IPS DF 6.9 (cell line): ENCODE results near the gene HENMT1.

ENCODE experiments used
- DNase-seq: peaks from one replicate; pipeline ENCODE4 v3.0.0-alpha.2; 2013; ENCODE audit warnings: low read depth, low spot score
- H3K27ac ChIP-seq: one replicate; pipeline ENCODE4 v1.5.1; 2013; ENCODE audit warnings: low read length, control low read depth
- H3K27me3 ChIP-seq: 2 replicates; pipeline ENCODE4 v1.6.1; 2013; ENCODE audit warnings: mild to moderate bottlenecking, low read length; ENCODE audit not compliant: control insufficient read depth, insufficient read depth
- H3K36me3 ChIP-seq: 2 replicates; pipeline ENCODE4 v1.6.1; 2013; ENCODE audit warnings: low read length; ENCODE audit not compliant: control insufficient read depth, insufficient read depth
- H3K4me1 ChIP-seq: 2 replicates; pipeline ENCODE4 v1.6.1; 2013; ENCODE audit warnings: low read length; ENCODE audit not compliant: control insufficient read depth, insufficient read depth
- H3K4me3 ChIP-seq: 2 replicates; pipeline ENCODE4 v1.5.1; 2013; ENCODE audit warnings: mild to moderate bottlenecking, low read length
- H3K9me3 ChIP-seq: 2 replicates; pipeline ENCODE4 v1.6.1; 2013; ENCODE audit warnings: low read length, inconsistent platforms; ENCODE audit not compliant: control insufficient read depth, insufficient read depth
- WGBS: extraction: QIAGEN DNeasy Blood & Tissue Kit; methylation state at CpG from one replicate; pipeline ENCODE4 v1.1.7; 2013; ENCODE audit warnings: mixed read lengths, missing lambda C conversion rate; ENCODE audit not compliant: insufficient read length, insufficient coverage; 5-methylcytosine and 5-hydroxymethylcytosine counted together

Gene HENMT1

GRCh38 chr1:108627951-108628350, 32.9 kb downstream of the HENMT1 start:
- no peaks in the 10 kb centered on the region for H3K9me3 ChIP-seq
- no peak overlapping the region for H3K27ac ChIP-seq
- H3K36me3 ChIP-seq: no peaks in the 10 kb centered on the region
- WGBS: no CpG with 5 or more reads among the region's 3 CpGs
- no peaks in the 10 kb centered on the region for H3K4me1 ChIP-seq
- DNase-seq: no peak
- H3K27me3 ChIP-seq: no peaks in the 10 kb centered on the region
- H3K4me3 ChIP-seq: no peak overlapping the region

GRCh38 chr1:108627256-108627655, 33.6 kb downstream of the HENMT1 start:
- no CpG with 5 or more reads among the region's 1 CpG for WGBS
- Histone ChIP-seq H3K27me3 (no peaks in the 10 kb centered on the region), H3K36me3 (no peaks in the 10 kb centered on the region)

GRCh38 chr1:108624069-108624468, 36.8 kb downstream of the HENMT1 start:
- H3K27ac ChIP-seq: no peak overlapping the region
- H3K9me3 ChIP-seq: no peaks in the 10 kb centered on the region
- H3K4me3 ChIP-seq: no peak overlapping the region
- no CpG with 5 or more reads among the region's 1 CpG for WGBS
- H3K27me3 ChIP-seq: no peaks in the 10 kb centered on the region
- no peak for DNase-seq
- no peaks in the 10 kb centered on the region for H3K4me1 ChIP-seq
- H3K36me3 ChIP-seq: no peaks in the 10 kb centered on the region

More at GRCh38 chr1:108627256-108627655, 33.6 kb downstream of the HENMT1 start:
- Histone ChIP-seq H3K4me3 (no peak overlapping the region), H3K9me3 (no peaks in the 10 kb centered on the region), H3K27ac (no peak overlapping the region), H3K4me1 (no peaks in the 10 kb centered on the region)
- no peak for DNase-seq

GRCh38 chr1:108617724-108618056, 43.2 kb downstream of the HENMT1 start:
- H3K4me3 ChIP-seq: no peak overlapping the region
- WGBS: no CpG with 5 or more reads among the region's 2 CpGs
- no peak for DNase-seq
- no peaks in the 10 kb centered on the region for H3K9me3 ChIP-seq
- H3K27ac ChIP-seq: no peak overlapping the region
- no peaks in the 10 kb centered on the region for H3K36me3 ChIP-seq
- H3K4me1 ChIP-seq: no peaks in the 10 kb centered on the region
- H3K27me3 ChIP-seq: no peaks in the 10 kb centered on the region

- DNase-seq: no peak
- Histone ChIP-seq H3K27me3 (no peaks in the 10 kb centered on the region), H3K4me3 (no peak overlapping the region), H3K4me1 (no peaks in the 10 kb centered on the region), H3K9me3 (no peaks in the 10 kb centered on the region), H3K27ac (no peak overlapping the region), H3K36me3 (no peaks in the 10 kb centered on the region)
- no CpG with 5 or more reads among the region's 8 CpGs for WGBS
These were observed 43.7 kb downstream of the HENMT1 start for GRCh38 chr1:108617008-108617723.

- no peaks in the 10 kb centered on the region for H3K4me1 ChIP-seq
- DNase-seq: no peak
- no peak overlapping the region for H3K27ac ChIP-seq
- no peaks in the 10 kb centered on the region for H3K9me3 ChIP-seq
- no peak overlapping the region for H3K4me3 ChIP-seq
- H3K27me3 ChIP-seq: no peaks in the 10 kb centered on the region
- no CpG with 5 or more reads among the region's 2 CpGs for WGBS
- no peaks in the 10 kb centered on the region for H3K36me3 ChIP-seq
These were observed 45.3 kb downstream of the HENMT1 start for GRCh38 chr1:108615544-108615943.

- DNase-seq: no peak
- Histone ChIP-seq H3K36me3 (no peaks in the 10 kb centered on the region), H3K4me3 (no peak overlapping the region), H3K9me3 (no peaks in the 10 kb centered on the region), H3K27ac (no peak overlapping the region), H3K4me1 (no peaks in the 10 kb centered on the region), H3K27me3 (no peaks in the 10 kb centered on the region; the same call in 1 of the 2 replicates)
- 100% methylated on average over 2 of the region's 5 CpGs for WGBS
These were observed 48.4 kb downstream of the HENMT1 start for GRCh38 chr1:108612496-108612895.

GRCh38 chr1:108611984-108612383, 48.9 kb downstream of the HENMT1 start:
- DNase-seq: no peak
- H3K27me3 ChIP-seq: no peaks in the 10 kb centered on the region; the same call in 1 of the 2 replicates
- H3K4me1 ChIP-seq: no peaks in the 10 kb centered on the region
- no peaks in the 10 kb centered on the region for H3K9me3 ChIP-seq
- WGBS: no CpG with 5 or more reads among the region's 4 CpGs
- H3K36me3 ChIP-seq: no peaks in the 10 kb centered on the region
- H3K27ac ChIP-seq: no peak overlapping the region
- no peak overlapping the region for H3K4me3 ChIP-seq

- Histone ChIP-seq H3K4me3 (no peak overlapping the region), H3K4me1 (no peaks in the 10 kb centered on the region), H3K9me3 (no peaks in the 10 kb centered on the region), H3K27ac (no peak overlapping the region), H3K27me3 (no peaks in the 10 kb centered on the region; the same call in 1 of the 2 replicates), H3K36me3 (no peaks in the 10 kb centered on the region)
- no CpG with 5 or more reads among the region's 2 CpGs for WGBS
- DNase-seq: no peak
These were observed 50.8 kb downstream of the HENMT1 start for GRCh38 chr1:108610073-108610472.

GRCh38 chr1:108609483-108610049, 51.3 kb downstream of the HENMT1 start:
- no peak overlapping the region for H3K27ac ChIP-seq
- WGBS: no CpG with 5 or more reads among the region's 11 CpGs
- no peak for DNase-seq

GRCh38 chr1:108606478-108606877, 54.4 kb downstream of the HENMT1 start:
- H3K27ac ChIP-seq: no peak overlapping the region

More at GRCh38 chr1:108609483-108610049, 51.3 kb downstream of the HENMT1 start:
- H3K4me3 ChIP-seq: no peak overlapping the region
- no peaks in the 10 kb centered on the region for H3K36me3 ChIP-seq
- no peaks in the 10 kb centered on the region; the same call in 1 of the 2 replicates for H3K27me3 ChIP-seq
- no peaks in the 10 kb centered on the region for H3K9me3 ChIP-seq
- H3K4me1 ChIP-seq: no peaks in the 10 kb centered on the region

More at GRCh38 chr1:108606478-108606877, 54.4 kb downstream of the HENMT1 start:
- no peak overlapping the region for H3K4me3 ChIP-seq
- H3K4me1 ChIP-seq: no peaks in the 10 kb centered on the region
- H3K36me3 ChIP-seq: no peaks in the 10 kb centered on the region
- no peaks in the 10 kb centered on the region for H3K9me3 ChIP-seq
- DNase-seq: no peak
- no peaks in the 10 kb centered on the region; the same call in 1 of the 2 replicates for H3K27me3 ChIP-seq
